ENCODE results near the gene CLHC1. TPM values are rescaled to one million over a fixed set of nuclear protein-coding genes. Genes with fewer than 3 reads are reported as not detected.
"Not testable (repeated sequence)": the region's sequence is repeated elsewhere in the genome, so short reads cannot be mapped to it uniquely, and the experiment has no call there.

Gene CLHC1
- total RNA-seq, 1 donor = 4.9 TPM

- peaks cover 80% of the 10 kb centered on the region for H3K4me1 ChIP-seq (ENCODE audit: insufficient read depth, low read length)
- H3K27me3 ChIP-seq (ENCODE audit: insufficient read depth, low read length) = no peaks in the 10 kb centered on the region
- H3K9me3 ChIP-seq (ENCODE audit: low read depth, low read length) = no peaks in the 10 kb centered on the region
- no peak overlapping the region for H3K4me3 ChIP-seq (ENCODE audit: low read length)
These were observed 77.5 kb downstream of the CLHC1 start for GRCh38 chr2:55154525-55155030.

- Histone ChIP-seq H3K27me3 (ENCODE audit: insufficient read depth, low read length) (no peaks in the 10 kb centered on the region), H3K4me1 (ENCODE audit: insufficient read depth, low read length) (peaks cover 72% of the 10 kb centered on the region), H3K4me3 (ENCODE audit: low read length) (no peak overlapping the region), H3K9me3 (ENCODE audit: low read depth, low read length) (no peaks in the 10 kb centered on the region)
These were observed 78.4 kb downstream of the CLHC1 start for GRCh38 chr2:55153584-55154299.

- Histone ChIP-seq H3K9me3 (ENCODE audit: low read depth, low read length) (no peaks in the 10 kb centered on the region), H3K4me1 (ENCODE audit: insufficient read depth, low read length) (peaks cover 62% of the 10 kb centered on the region), H3K27me3 (ENCODE audit: insufficient read depth, low read length) (no peaks in the 10 kb centered on the region), H3K4me3 (ENCODE audit: low read length) (no peak overlapping the region)
These were observed 79.3 kb downstream of the CLHC1 start for GRCh38 chr2:55152475-55153412.

- peaks cover 54% of the 10 kb centered on the region for H3K4me1 ChIP-seq (ENCODE audit: insufficient read depth, low read length)
- H3K4me3 ChIP-seq (ENCODE audit: low read length) = no peak overlapping the region
- H3K9me3 ChIP-seq (ENCODE audit: low read depth, low read length) = no peaks in the 10 kb centered on the region
- H3K27me3 ChIP-seq (ENCODE audit: insufficient read depth, low read length) = no peaks in the 10 kb centered on the region
These were observed 80.2 kb downstream of the CLHC1 start for GRCh38 chr2:55151733-55152433.

- no peaks in the 10 kb centered on the region for H3K9me3 ChIP-seq (ENCODE audit: low read depth, low read length)
- no peak overlapping the region for H3K4me3 ChIP-seq (ENCODE audit: low read length)
- peaks cover 54% of the 10 kb centered on the region for H3K4me1 ChIP-seq (ENCODE audit: insufficient read depth, low read length)
- H3K27me3 ChIP-seq (ENCODE audit: insufficient read depth, low read length) = no peaks in the 10 kb centered on the region
These were observed 81.3 kb downstream of the CLHC1 start for GRCh38 chr2:55150834-55151233.

- peaks cover 35% of the 10 kb centered on the region for H3K4me1 ChIP-seq (ENCODE audit: insufficient read depth, low read length)
- no peaks in the 10 kb centered on the region for H3K9me3 ChIP-seq (ENCODE audit: low read depth, low read length)
- H3K27me3 ChIP-seq (ENCODE audit: insufficient read depth, low read length) = no peaks in the 10 kb centered on the region
- no peak overlapping the region for H3K4me3 ChIP-seq (ENCODE audit: low read length)
These were observed 83.8 kb downstream of the CLHC1 start for GRCh38 chr2:55148269-55148668.

- peaks cover 28% of the 10 kb centered on the region for H3K4me1 ChIP-seq (ENCODE audit: insufficient read depth, low read length)
- H3K4me3 ChIP-seq (ENCODE audit: low read length) = no peak overlapping the region
- H3K27me3 ChIP-seq (ENCODE audit: insufficient read depth, low read length) = no peaks in the 10 kb centered on the region
- no peaks in the 10 kb centered on the region for H3K9me3 ChIP-seq (ENCODE audit: low read depth, low read length)
These were observed 84.6 kb downstream of the CLHC1 start for GRCh38 chr2:55147531-55147930.

GRCh38 chr2:55147041-55147440, 85.1 kb downstream of the CLHC1 start:
- no peaks in the 10 kb centered on the region for H3K27me3 ChIP-seq (ENCODE audit: insufficient read depth, low read length)
- H3K9me3 ChIP-seq (ENCODE audit: low read depth, low read length) = no peaks in the 10 kb centered on the region
- peaks cover 23% of the 10 kb centered on the region for H3K4me1 ChIP-seq (ENCODE audit: insufficient read depth, low read length)
- no peak overlapping the region for H3K4me3 ChIP-seq (ENCODE audit: low read length)

GRCh38 chr2:55146263-55146662, 85.8 kb downstream of the CLHC1 start:
- Histone ChIP-seq H3K4me1 (ENCODE audit: insufficient read depth, low read length) (peaks cover 15% of the 10 kb centered on the region), H3K9me3 (ENCODE audit: low read depth, low read length) (no peaks in the 10 kb centered on the region), H3K4me3 (ENCODE audit: low read length) (no peak overlapping the region), H3K27me3 (ENCODE audit: insufficient read depth, low read length) (no peaks in the 10 kb centered on the region)

- Histone ChIP-seq H3K9me3 (ENCODE audit: low read depth, low read length) (no peaks in the 10 kb centered on the region), H3K4me3 (ENCODE audit: low read length) (no peak overlapping the region), H3K4me1 (ENCODE audit: insufficient read depth, low read length) (peaks cover 4% of the 10 kb centered on the region), H3K27me3 (ENCODE audit: insufficient read depth, low read length) (no peaks in the 10 kb centered on the region)
These were observed 86.9 kb downstream of the CLHC1 start for GRCh38 chr2:55144922-55145820.

GRCh38 chr2:55143706-55144105, 88.4 kb downstream of the CLHC1 start:
- not testable (repeated sequence) for H3K9me3 ChIP-seq (ENCODE audit: low read depth, low read length); H3K4me1 ChIP-seq (ENCODE audit: insufficient read depth, low read length); H3K27me3 ChIP-seq (ENCODE audit: insufficient read depth, low read length)

GRCh38 chr2:55142518-55142917, 89.6 kb downstream of the CLHC1 start:
- Histone ChIP-seq H3K9me3 (ENCODE audit: low read depth, low read length) (no peaks in the 10 kb centered on the region), H3K27me3 (ENCODE audit: insufficient read depth, low read length) (no peaks in the 10 kb centered on the region), H3K4me1 (ENCODE audit: insufficient read depth, low read length) (peaks cover 4% of the 10 kb centered on the region), H3K4me3 (ENCODE audit: low read length) (no peak overlapping the region)

More at GRCh38 chr2:55143706-55144105, 88.4 kb downstream of the CLHC1 start:
- not testable (repeated sequence) for H3K4me3 ChIP-seq (ENCODE audit: low read length)

- Histone ChIP-seq H3K9me3 (ENCODE audit: low read depth, low read length) (no peaks in the 10 kb centered on the region), H3K4me1 (ENCODE audit: insufficient read depth, low read length) (peaks cover 11% of the 10 kb centered on the region), H3K27me3 (ENCODE audit: insufficient read depth, low read length) (no peaks in the 10 kb centered on the region), H3K4me3 (ENCODE audit: low read length) (no peak overlapping the region)
These were observed 90.3 kb downstream of the CLHC1 start for GRCh38 chr2:55141572-55142413.
